ENCODE data around the gene SLC39A2.
"Not testable (repeated sequence)": the region's sequence is repeated elsewhere in the genome, so short reads cannot be mapped to it uniquely, and the experiment has no call there.

DNA sequence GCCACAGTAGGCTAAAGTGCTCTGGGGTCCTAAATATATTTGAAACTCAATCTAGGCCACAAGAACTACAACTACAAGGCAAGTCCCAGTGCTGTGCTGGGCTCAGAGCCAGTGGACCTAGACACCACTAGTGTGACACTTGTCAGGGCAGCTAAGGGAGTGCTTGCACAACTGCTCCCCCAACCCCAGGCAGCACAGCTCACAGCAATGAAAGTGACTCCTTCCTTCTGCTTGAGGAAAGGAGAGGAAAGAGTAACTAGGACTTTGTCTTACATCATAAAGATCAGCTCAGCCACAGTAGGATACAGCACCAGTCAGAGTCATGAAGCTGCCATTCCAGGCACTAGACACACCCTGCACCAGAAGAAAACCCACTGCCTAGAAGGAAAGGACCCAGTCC is 40.1 kb upstream of the SLC39A2 start:
- TF ChIP-seq, protein P1, sequence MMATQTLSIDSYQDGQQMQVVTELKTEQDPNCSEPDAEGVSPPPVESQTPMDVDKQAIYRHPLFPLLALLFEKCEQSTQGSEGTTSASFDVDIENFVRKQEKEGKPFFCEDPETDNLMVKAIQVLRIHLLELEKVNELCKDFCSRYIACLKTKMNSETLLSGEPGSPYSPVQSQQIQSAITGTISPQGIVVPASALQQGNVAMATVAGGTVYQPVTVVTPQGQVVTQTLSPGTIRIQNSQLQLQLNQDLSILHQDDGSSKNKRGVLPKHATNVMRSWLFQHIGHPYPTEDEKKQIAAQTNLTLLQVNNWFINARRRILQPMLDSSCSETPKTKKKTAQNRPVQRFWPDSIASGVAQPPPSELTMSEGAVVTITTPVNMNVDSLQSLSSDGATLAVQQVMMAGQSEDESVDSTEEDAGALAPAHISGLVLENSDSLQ (IDR thresholded peaks at IDR 0.05) = not testable (repeated sequence)
- TF ChIP-seq BHLHE40 (IDR thresholded peaks at IDR 0.05; ENCODE audit: borderline replicate concordance); FOXA1 (IDR thresholded peaks at IDR 0.05): not testable (repeated sequence)
